ENCODE data around the gene KLK5.

GRCh38 chr19:50978772-50979390 lies 26.0 kb upstream of the KLK5 start:
- TF ChIP-seq CTCF (IDR thresholded peaks at IDR 0.05) (no peak), POLR2AphosphoS5 (IDR thresholded peaks at IDR 0.05; ENCODE audit: insufficient read depth in 1 of 2, low read depth in 1 of 2) (no peak), POLR2A (IDR thresholded peaks at IDR 0.05) (no peak)

Measured in vagina (tissue), 2 donors.